Gastrocnemius medialis (tissue), 4 donors: ENCODE measurements around the gene BLOC1S3.

Source experiments
- POLR2A ChIP-seq, 2 donors: fragments of 450-650 bp; IDR thresholded peaks; one replicate each; pipeline ENCODE4 v1.6.1; 2017; ENCODE audit warnings: antibody characterized with exemption in 2 of 2, mild to moderate bottlenecking in 2 of 2, moderate library complexity in 2 of 2
- TF ChIP-seq, protein P1 (sequence below), 5 experiments: fragments of 450-650 bp in 3 of 5; fragments of 200-600 bp in 2 of 5; sonication (generic) in 2 of 5; IDR thresholded peaks in 4 of 5; conservative IDR thresholded peaks in 1 of 5; 1 replicate in 4 of 5; 2 replicates in 1 of 5; pipeline ENCODE4 v1.5.1; 2016 to 2019; ENCODE audit warnings: antibody characterized with exemption in 5 of 5, mild to moderate bottlenecking in 3 of 5, moderate library complexity in 3 of 5

DNA sequence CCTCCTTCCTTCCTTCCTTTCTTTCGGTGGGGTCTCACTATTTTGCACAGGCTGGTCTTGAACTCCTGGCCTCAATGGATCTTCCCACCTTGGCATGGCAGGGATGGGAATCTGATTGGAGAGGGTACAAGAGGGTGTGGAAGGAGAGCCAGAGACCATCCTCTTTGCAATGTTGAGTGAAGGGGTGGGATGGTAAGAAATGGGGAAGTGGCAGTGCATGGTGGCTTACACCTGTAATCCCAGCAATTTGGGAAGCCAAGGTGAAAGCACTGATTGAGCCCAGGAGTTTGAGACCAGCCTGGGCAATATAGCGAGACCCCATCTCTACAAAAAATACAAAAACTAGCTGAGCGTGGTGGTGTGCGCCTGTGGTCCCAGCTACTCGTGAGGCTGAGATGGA lies 5.5 kb downstream of the BLOC1S3 start:
- TF ChIP-seq, protein P1, sequence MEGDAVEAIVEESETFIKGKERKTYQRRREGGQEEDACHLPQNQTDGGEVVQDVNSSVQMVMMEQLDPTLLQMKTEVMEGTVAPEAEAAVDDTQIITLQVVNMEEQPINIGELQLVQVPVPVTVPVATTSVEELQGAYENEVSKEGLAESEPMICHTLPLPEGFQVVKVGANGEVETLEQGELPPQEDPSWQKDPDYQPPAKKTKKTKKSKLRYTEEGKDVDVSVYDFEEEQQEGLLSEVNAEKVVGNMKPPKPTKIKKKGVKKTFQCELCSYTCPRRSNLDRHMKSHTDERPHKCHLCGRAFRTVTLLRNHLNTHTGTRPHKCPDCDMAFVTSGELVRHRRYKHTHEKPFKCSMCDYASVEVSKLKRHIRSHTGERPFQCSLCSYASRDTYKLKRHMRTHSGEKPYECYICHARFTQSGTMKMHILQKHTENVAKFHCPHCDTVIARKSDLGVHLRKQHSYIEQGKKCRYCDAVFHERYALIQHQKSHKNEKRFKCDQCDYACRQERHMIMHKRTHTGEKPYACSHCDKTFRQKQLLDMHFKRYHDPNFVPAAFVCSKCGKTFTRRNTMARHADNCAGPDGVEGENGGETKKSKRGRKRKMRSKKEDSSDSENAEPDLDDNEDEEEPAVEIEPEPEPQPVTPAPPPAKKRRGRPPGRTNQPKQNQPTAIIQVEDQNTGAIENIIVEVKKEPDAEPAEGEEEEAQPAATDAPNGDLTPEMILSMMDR (IDR thresholded peaks at IDR 0.05 in 4 of 5, conservative IDR thresholded peaks at IDR 0.05 in 1 of 5), result no peak
- no peak for TF ChIP-seq POLR2A (IDR thresholded peaks at IDR 0.05)
